HEK293T (cell line): Measurements from ENCODE around the gene KLRG1.

Source experiments
- CTCF ChIA-PET: fragments of 350-600 bp; formaldehyde crosslinking; extraction: SDS; loops from one replicate; lab custom pipeline; 2021; ENCODE audit warnings: antibody characterized with exemption, inconsistent platforms; lab: Yijun Ruan, JAX
- POLR2A ChIA-PET: fragments of 350-600 bp; formaldehyde crosslinking; extraction: SDS; loops from one replicate; lab custom pipeline; 2020; ENCODE audit warnings: antibody characterized with exemption, inconsistent platforms; lab: Yijun Ruan, JAX
- DNase-seq: peaks from one replicate; pipeline ENCODE4 v3.0.0; 2012; ENCODE audit warnings: mixed read lengths; ENCODE audit errors: extremely low spot score
- ARNT ChIP-seq: fragments of 450-650 bp; IDR thresholded peaks from 2 replicates; pipeline ENCODE4 v1.6.1; 2017; ENCODE audit warnings: mild to moderate bottlenecking
- BHLHE40 ChIP-seq: fragments of 450-650 bp; IDR thresholded peaks from 2 replicates; pipeline ENCODE4 v1.6.1; 2016; ENCODE audit warnings: mild to moderate bottlenecking, moderate library complexity, borderline replicate concordance
- CTBP1 ChIP-seq: fragments of 450-650 bp; IDR thresholded peaks from 2 replicates; pipeline ENCODE4 v1.6.1; 2016; ENCODE audit warnings: borderline replicate concordance
- ELF4 ChIP-seq: fragments of 450-650 bp; IDR thresholded peaks from 2 replicates; pipeline ENCODE4 v1.6.1; 2017; ENCODE audit warnings: antibody characterized with exemption
- FOXA1 ChIP-seq: fragments of 450-650 bp; IDR thresholded peaks from 2 replicates; pipeline ENCODE4 v1.6.1; 2016; ENCODE audit warnings: mild to moderate bottlenecking
- FOXK2 ChIP-seq: fragments of 450-650 bp; IDR thresholded peaks from 2 replicates; pipeline ENCODE4 v1.6.1; 2016; ENCODE audit warnings: mild to moderate bottlenecking
- FOXM1 ChIP-seq: fragments of 450-650 bp; IDR thresholded peaks from 2 replicates; pipeline ENCODE4 v1.6.1; 2017; ENCODE audit warnings: mild to moderate bottlenecking, borderline replicate concordance
- HDGF ChIP-seq: fragments of 450-650 bp; IDR thresholded peaks from 2 replicates; pipeline ENCODE4 v1.6.1; 2017; ENCODE audit warnings: antibody characterized with exemption, borderline replicate concordance
- L3MBTL2 ChIP-seq: fragments of 450-650 bp; conservative IDR thresholded peaks from 2 replicates; pipeline ENCODE4 v1.6.1; 2016; ENCODE audit warnings: mild to moderate bottlenecking
- LEF1 ChIP-seq: fragments of 450-650 bp; IDR thresholded peaks from 2 replicates; pipeline ENCODE4 v1.6.1; 2017; ENCODE audit warnings: mild to moderate bottlenecking, borderline replicate concordance
- NFRKB ChIP-seq: fragments of 450-650 bp; IDR thresholded peaks from 2 replicates; pipeline ENCODE4 v1.6.1; 2016; ENCODE audit warnings: mild to moderate bottlenecking, moderate library complexity
- PKNOX1 ChIP-seq: fragments of 450-650 bp; IDR thresholded peaks from 2 replicates; pipeline ENCODE4 v1.6.1; 2016
- SP1 ChIP-seq: fragments of 450-650 bp; IDR thresholded peaks from 2 replicates; pipeline ENCODE4 v1.6.1; 2017
- SUZ12 ChIP-seq: fragments of 450-650 bp; IDR thresholded peaks from 2 replicates; pipeline ENCODE4 v1.6.1; 2016; ENCODE audit warnings: mild to moderate bottlenecking
- TARDBP ChIP-seq: fragments of 450-650 bp; IDR thresholded peaks from 2 replicates; pipeline ENCODE4 v1.6.1; 2016
- ZNF384 ChIP-seq: fragments of 450-650 bp; IDR thresholded peaks from 2 replicates; pipeline ENCODE4 v1.6.1; 2016

The KLRG1 gene

DNA sequence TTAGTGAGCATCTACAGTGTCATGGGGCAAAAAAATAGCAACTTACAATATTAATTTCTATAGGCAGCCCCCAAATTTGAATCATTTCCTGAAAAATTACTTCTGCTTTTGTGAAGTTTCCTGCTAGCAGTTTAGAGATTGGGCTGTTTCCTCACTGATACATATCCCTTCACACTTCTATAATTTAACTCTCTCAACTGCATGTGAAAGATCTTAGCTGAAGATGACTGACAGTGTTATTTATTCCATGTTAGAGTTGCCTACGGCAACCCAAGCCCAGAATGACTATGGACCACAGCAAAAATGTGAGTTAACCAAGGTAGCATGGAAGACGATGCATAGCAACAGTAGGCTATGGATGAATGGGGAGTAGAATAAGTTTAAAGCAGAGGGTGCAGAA, at the start of gene KLRG1:
Gene KLRG1, plus strand, starts transcription at position 134 of the 400 bp plus-strand sequence. Its CDS starts 90 bp downstream, at position 224.
- no peak for TF ChIP-seq ZNF384
- no peak for TF ChIP-seq CTBP1
- no peak for TF ChIP-seq SUZ12
- TF ChIP-seq FOXM1: no peak
- no peak for TF ChIP-seq FOXA1
- no peak for TF ChIP-seq SP1
- ChIA-PET CTCF (no interaction called here), POLR2A (no interaction called here)

GRCh38 chr12:8941691-8942478, 47.5 kb upstream of the KLRG1 start:
- POLR2A ChIA-PET: no interaction called here
- TF ChIP-seq BHLHE40 (no peak), FOXK2 (no peak), HDGF (no peak), ZNF384 (no peak), CTBP1 (no peak)
- no peak for DNase-seq
- CTCF ChIA-PET: no interaction called here

More for the DNA sequence above, at the start of gene KLRG1:
- DNase-seq: no peak

DNA sequence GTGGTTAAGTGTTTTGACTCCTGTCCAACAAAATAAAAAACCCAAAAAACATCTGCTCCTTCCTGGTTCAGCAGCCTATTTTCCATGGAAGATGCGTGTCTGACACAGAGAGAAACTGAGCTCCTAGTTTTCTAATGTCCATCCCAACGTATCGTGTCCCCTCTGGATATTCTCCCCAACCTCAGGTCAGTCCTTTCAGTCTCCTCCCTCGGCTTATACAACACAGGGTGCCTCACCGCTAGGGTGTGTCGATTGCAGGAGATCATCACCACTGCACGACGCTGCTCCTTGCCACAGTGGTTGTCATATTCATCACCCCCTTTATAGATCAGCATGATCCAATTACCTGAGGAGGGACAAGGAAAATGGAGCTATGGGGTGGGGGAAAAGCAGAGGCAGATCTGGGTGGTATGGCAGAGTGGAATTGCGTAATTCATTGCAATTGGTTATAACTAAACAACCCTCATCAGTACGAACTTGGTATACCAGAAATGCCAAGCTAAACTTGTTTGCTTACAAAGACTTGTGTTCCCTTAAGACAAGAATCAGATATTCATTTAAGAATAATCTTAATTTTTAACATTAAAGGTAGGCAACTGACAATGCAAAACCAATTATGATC, 45.7 kb upstream of the KLRG1 start:
- ChIA-PET POLR2A (no interaction called here), CTCF (no interaction called here)
- TF ChIP-seq SP1 (no peak), ELF4 (no peak), HDGF (no peak), FOXA1 (no peak), SUZ12 (no peak)
- DNase-seq: no peak

- no peak for DNase-seq
- ChIA-PET POLR2A (no interaction called here), CTCF (no interaction called here)
- no peak for TF ChIP-seq FOXK2
- TF ChIP-seq SP1: no peak
- no peak for TF ChIP-seq FOXA1
- TF ChIP-seq ZNF384: no peak
- no peak for TF ChIP-seq CTBP1
- TF ChIP-seq NFRKB: no peak
- TF ChIP-seq LEF1: no peak
Observed at GRCh38 chr12:8946733-8947132, 42.6 kb upstream of the KLRG1 start.

DNA sequence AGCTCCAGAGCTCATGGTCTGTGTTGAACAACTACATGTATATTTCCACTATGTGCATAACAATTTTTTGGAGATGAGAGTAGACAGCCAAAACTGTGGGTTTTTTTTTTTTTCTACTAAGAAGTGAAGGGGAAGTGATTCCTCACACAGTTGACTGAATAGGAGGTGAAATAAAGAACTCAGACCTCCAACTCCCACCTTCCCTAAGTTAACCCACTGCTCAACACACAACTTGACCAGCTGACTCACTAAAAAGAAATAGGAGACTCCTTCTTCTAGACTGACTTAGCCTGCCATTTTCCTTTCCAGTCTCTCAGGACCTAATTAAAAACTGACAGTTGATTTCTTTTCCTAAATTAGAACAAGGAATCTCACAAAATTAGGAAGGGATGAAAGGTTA, 41.6 kb upstream of the KLRG1 start:
- ChIA-PET CTCF (interaction anchor here (0.5 kb wide), 1 partner anchor 418 kb away, joined by 3 read pairs; no protein-coding TSS in a partner anchor), POLR2A (no interaction called here)
- DNase-seq: no peak
- TF ChIP-seq SUZ12: no peak
- no peak for TF ChIP-seq SP1
- no peak for TF ChIP-seq ZNF384
- TF ChIP-seq ELF4: no peak
- TF ChIP-seq FOXA1: no peak

DNA sequence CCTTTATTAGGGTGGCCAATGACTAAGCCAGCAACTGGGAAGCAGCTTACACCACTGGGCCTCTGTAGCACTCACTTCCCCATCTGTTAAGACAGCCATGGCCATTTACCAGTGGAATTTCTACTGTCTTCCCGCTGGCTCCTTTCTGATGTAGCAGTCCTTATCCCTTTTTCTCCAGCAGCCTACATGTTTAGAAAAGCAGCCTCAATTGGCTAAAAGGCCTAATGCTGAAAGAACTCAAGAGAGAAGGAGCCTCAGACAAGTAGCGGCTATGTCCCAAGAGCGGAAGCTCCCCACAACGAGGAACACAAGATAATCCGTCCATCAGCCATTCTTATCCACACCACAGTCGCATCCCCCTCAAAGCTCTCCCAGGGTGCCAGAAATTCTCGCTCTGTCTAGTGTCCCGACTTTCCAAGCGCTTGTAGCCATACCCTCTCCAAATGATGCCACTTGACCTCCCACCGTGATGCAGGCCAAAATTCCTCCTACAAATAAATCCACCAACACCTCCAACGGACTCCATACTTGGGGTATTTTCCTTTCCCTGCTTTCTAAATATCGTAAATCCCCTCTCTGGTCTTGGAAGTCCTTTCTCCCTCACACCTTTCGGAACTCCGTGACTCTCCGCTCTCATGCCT, 40.5 kb upstream of the KLRG1 start:
- CTCF ChIA-PET: interaction anchor here (0.6 to 1.6 kb wide), 7 partner anchors 36 to 268 kb away, joined by 3 to 13 read pairs (median 5); no protein-coding TSS in a partner anchor
- TF ChIP-seq PKNOX1: no peak
- POLR2A ChIA-PET: interaction anchor here (0.5 to 1.7 kb wide), 16 partner anchors 10 to 261 kb away, joined by 3 to 14 read pairs (median 4); partner anchors contain the start of genes PHC1 and RIMKLB
- DNase-seq: peak; percentile 15

GRCh38 chr12:8949342-8950220, 39.8 kb upstream of the KLRG1 start, which contains the start of gene M6PR:
M6PR (minus strand) TSS chr12:8949645; CDS start chr12:8946404, 3,241 bp downstream.
- TF ChIP-seq L3MBTL2 (peak; percentile 98), SUZ12 (no peak), HDGF (no peak), BHLHE40 (no peak), LEF1 (no peak), ZNF384 (no peak), ELF4 (peak; percentile 72), TARDBP (no peak), PKNOX1 (no peak), FOXM1 (no peak), FOXA1 (no peak), FOXK2 (no peak), NFRKB (no peak), CTBP1 (no peak), SP1 (no peak), ARNT (no peak)
- peak; percentile 92 for DNase-seq
- ChIA-PET CTCF (interaction anchor here (0.6 to 1.6 kb wide), 8 partner anchors 37 to 269 kb away, joined by 3 to 13 read pairs (median 4); partner anchors contain the start of gene RIMKLB), POLR2A (interaction anchor here (0.6 to 1.7 kb wide), 23 partner anchors 11 to 333 kb away, joined by 3 to 14 read pairs (median 3); partner anchors contain the start of genes PHC1 and RIMKLB)
